GM18502 (cell line): ENCODE data around the gene FOXN3.

Experiments used
- ATAC-seq: cut with Tn5 transposase; IDR thresholded peaks from one replicate; pipeline ENCODE4 v1.9.1; 2021; ENCODE audit warnings: mild to moderate bottlenecking; ENCODE audit not compliant: unreplicated experiment, poor library complexity

Gene FOXN3

GRCh38 chr14:89435492-89435891 lies 18.5 kb upstream of the FOXN3 start:
- no peak for ATAC-seq

GRCh38 chr14:89432226-89432625 lies 15.2 kb upstream of the FOXN3 start:
- no peak for ATAC-seq

GRCh38 chr14:89430391-89431236 lies 13.6 kb upstream of the FOXN3 start:
- ATAC-seq, result peak; percentile 93

- ATAC-seq, result no peak
These were observed 12.5 kb upstream of the FOXN3 start for GRCh38 chr14:89429199-89430181.

GRCh38 chr14:89428546-89429198 lies 11.6 kb upstream of the FOXN3 start:
- no peak for ATAC-seq

GRCh38 chr14:89428173-89428523 lies 11.1 kb upstream of the FOXN3 start:
- no peak for ATAC-seq

GRCh38 chr14:89427426-89428172 lies 10.6 kb upstream of the FOXN3 start:
- no peak for ATAC-seq

GRCh38 chr14:89425931-89426330 lies 8.9 kb upstream of the FOXN3 start:
- ATAC-seq, result peak; percentile 45

- no peak for ATAC-seq
These were observed 7.2 kb upstream of the FOXN3 start for GRCh38 chr14:89424241-89424640.

GRCh38 chr14:89422952-89423345 lies 5.9 kb upstream of the FOXN3 start:
- ATAC-seq, result no peak

GRCh38 chr14:89422181-89422951 lies 5.3 kb upstream of the FOXN3 start:
- no peak for ATAC-seq

GRCh38 chr14:89420502-89420901 lies 3.5 kb upstream of the FOXN3 start:
- ATAC-seq, result no peak

- no peak for ATAC-seq
These were observed 3.0 kb upstream of the FOXN3 start for GRCh38 chr14:89419973-89420482.

GRCh38 chr14:89418976-89419375 lies 1.9 kb upstream of the FOXN3 start:
- no peak for ATAC-seq

GRCh38 chr14:89418452-89418851 lies 1.4 kb upstream of the FOXN3 start:
- no peak for ATAC-seq

- ATAC-seq, result peak; percentile 53
These were observed 612 bp upstream of the FOXN3 start for GRCh38 chr14:89417465-89418225.

- ATAC-seq, result peak; percentile 82
These were observed 734 bp downstream of the FOXN3 start for GRCh38 chr14:89416002-89416995.
